ENCODE measurements around the gene MBD1. TPM values are rescaled to one million over a fixed set of nuclear protein-coding genes. Genes with fewer than 3 reads are reported as not detected.
"Not testable (repeated sequence)": the region's sequence is repeated elsewhere in the genome, so short reads cannot be mapped to it uniquely, and the experiment has no call there.

MBD1 gene
- total RNA-seq, 1 experiment from 2014 or later, result 58.1 TPM

- WGBS (ENCODE audit: extremely low coverage, insufficient read length, low lambda C conversion rate), result no CpG with 5 or more reads among the region's 10 CpGs
- H3K36me3 Mint-ChIP-seq (ENCODE audit: insufficient read depth in 1 of 3, low read depth in 3 of 3), result no peaks in the 10 kb centered on the region
- no peak overlapping the region for H3K4me2 ChIP-seq (ENCODE audit: insufficient read depth, insufficient read length, low read length)
- H3K9me3 Mint-ChIP-seq, result peaks cover 3% of the 10 kb centered on the region in 2 experiments; a peak in 4 of 5 replicates
- no peak overlapping the region for H3K14ac ChIP-seq (ENCODE audit: insufficient read depth, low read length)
- H4K91ac ChIP-seq (ENCODE audit: insufficient read length, low read depth, low read length), result no peak overlapping the region
- H3K9me3 ChIP-seq (ENCODE audit: control insufficient read depth, low read depth, low read length), result no peaks in the 10 kb centered on the region
- H2BK12ac ChIP-seq (ENCODE audit: insufficient read length, low read depth, low read length), result no peak overlapping the region
- H3K79me2 ChIP-seq (ENCODE audit: insufficient read depth, low read length), result no peaks in the 10 kb centered on the region
- TF ChIP-seq, protein P1, sequence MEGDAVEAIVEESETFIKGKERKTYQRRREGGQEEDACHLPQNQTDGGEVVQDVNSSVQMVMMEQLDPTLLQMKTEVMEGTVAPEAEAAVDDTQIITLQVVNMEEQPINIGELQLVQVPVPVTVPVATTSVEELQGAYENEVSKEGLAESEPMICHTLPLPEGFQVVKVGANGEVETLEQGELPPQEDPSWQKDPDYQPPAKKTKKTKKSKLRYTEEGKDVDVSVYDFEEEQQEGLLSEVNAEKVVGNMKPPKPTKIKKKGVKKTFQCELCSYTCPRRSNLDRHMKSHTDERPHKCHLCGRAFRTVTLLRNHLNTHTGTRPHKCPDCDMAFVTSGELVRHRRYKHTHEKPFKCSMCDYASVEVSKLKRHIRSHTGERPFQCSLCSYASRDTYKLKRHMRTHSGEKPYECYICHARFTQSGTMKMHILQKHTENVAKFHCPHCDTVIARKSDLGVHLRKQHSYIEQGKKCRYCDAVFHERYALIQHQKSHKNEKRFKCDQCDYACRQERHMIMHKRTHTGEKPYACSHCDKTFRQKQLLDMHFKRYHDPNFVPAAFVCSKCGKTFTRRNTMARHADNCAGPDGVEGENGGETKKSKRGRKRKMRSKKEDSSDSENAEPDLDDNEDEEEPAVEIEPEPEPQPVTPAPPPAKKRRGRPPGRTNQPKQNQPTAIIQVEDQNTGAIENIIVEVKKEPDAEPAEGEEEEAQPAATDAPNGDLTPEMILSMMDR (conservative IDR thresholded peaks at IDR 0.05), result no peak
- no peak overlapping the region for H3K9ac ChIP-seq (ENCODE audit: extremely low read depth, insufficient read length, low read length)
- H3K27ac ChIP-seq (ENCODE audit: insufficient read length, low read depth, low read length), result no peak overlapping the region
- H2AFZ ChIP-seq (ENCODE audit: low read length), result no peak overlapping the region
- DNase-seq, result no peak
- no peak overlapping the region for H2BK15ac ChIP-seq (ENCODE audit: low read depth, low read length)
- H3K4me3 Mint-ChIP-seq, result no peak overlapping the region
- peaks cover 59% of the 10 kb centered on the region for H3K27me3 Mint-ChIP-seq (ENCODE audit: low read depth)
- no peak overlapping the region for H3K23ac ChIP-seq (ENCODE audit: insufficient read length, low read depth, low read length)
- no peak overlapping the region for H2BK120ac ChIP-seq (ENCODE audit: low read depth, low read length, poor library complexity, severe bottlenecking)
- no peak overlapping the region for H3K4ac ChIP-seq (ENCODE audit: low read depth, low read length)
- no peak overlapping the region for H3K27ac Mint-ChIP-seq
- H2AK5ac ChIP-seq (ENCODE audit: insufficient read length, low read length), result no peak overlapping the region
- H3K18ac ChIP-seq (ENCODE audit: insufficient read length, low read depth, low read length), result no peak overlapping the region
- no peak overlapping the region for H3K56ac ChIP-seq (ENCODE audit: insufficient read length, low read depth, low read length)
- no peak overlapping the region for H2BK5ac ChIP-seq (ENCODE audit: insufficient read length, low read length)
- no peaks in the 10 kb centered on the region for H3K4me1 ChIP-seq (ENCODE audit: insufficient read depth, low read length)
- H2BK20ac ChIP-seq (ENCODE audit: low read depth, low read length, poor library complexity, severe bottlenecking), result no peak overlapping the region
- H3K23me2 ChIP-seq (ENCODE audit: insufficient read length, low read depth, low read length, poor library complexity, severe bottlenecking), result no peaks in the 10 kb centered on the region
- no peaks in the 10 kb centered on the region; the same call in 1 of the 2 replicates for H3K27me3 ChIP-seq (ENCODE audit: insufficient read depth, low read length)
- no peak overlapping the region for H4K5ac ChIP-seq (ENCODE audit: insufficient read length, low read depth, low read length)
- no peak overlapping the region for H3T11ph ChIP-seq (ENCODE audit: low read length)
- H4K20me1 ChIP-seq (ENCODE audit: control insufficient read depth, insufficient read depth, insufficient read length), result no peaks in the 10 kb centered on the region
- no peaks in the 10 kb centered on the region for H3K79me1 ChIP-seq (ENCODE audit: insufficient read depth, low read depth, low read length, poor library complexity, severe bottlenecking)
- H3K4me1 Mint-ChIP-seq, result peaks cover 4 to 6% of the 10 kb centered on the region in 2 experiments; a peak in 3 of 4 replicates
- H4K8ac ChIP-seq (replicated peaks; ENCODE audit: insufficient read length, low read depth, low read length), result no peak overlapping the region
Observed at GRCh38 chr18:50310080-50310479, 28.8 kb upstream of the MBD1 start.

GRCh38 chr18:50308851-50309250, 27.5 kb upstream of the MBD1 start:
- H3K4me1 ChIP-seq (ENCODE audit: insufficient read depth, low read length); DNase-seq; H2BK5ac ChIP-seq (ENCODE audit: insufficient read length, low read length); H3K27me3 ChIP-seq (ENCODE audit: insufficient read depth, low read length); H3K4me1 Mint-ChIP-seq; H4K20me1 ChIP-seq (ENCODE audit: control insufficient read depth, insufficient read depth, insufficient read length); H3T11ph ChIP-seq (ENCODE audit: low read length); H3K4me2 ChIP-seq (ENCODE audit: insufficient read depth, insufficient read length, low read length); H2BK120ac ChIP-seq (ENCODE audit: low read depth, low read length, poor library complexity, severe bottlenecking); H3K9me3 ChIP-seq (ENCODE audit: control insufficient read depth, low read depth, low read length); H3K9ac ChIP-seq (ENCODE audit: extremely low read depth, insufficient read length, low read length); H3K9me3 Mint-ChIP-seq; H2BK12ac ChIP-seq (ENCODE audit: insufficient read length, low read depth, low read length); H3K56ac ChIP-seq (ENCODE audit: insufficient read length, low read depth, low read length); H3K27ac Mint-ChIP-seq; H4K91ac ChIP-seq (ENCODE audit: insufficient read length, low read depth, low read length); H3K23ac ChIP-seq (ENCODE audit: insufficient read length, low read depth, low read length); H2AFZ ChIP-seq (ENCODE audit: low read length); H3K79me2 ChIP-seq (ENCODE audit: insufficient read depth, low read length); H2BK15ac ChIP-seq (ENCODE audit: low read depth, low read length); H4K8ac ChIP-seq (replicated peaks; ENCODE audit: insufficient read length, low read depth, low read length); H3K4ac ChIP-seq (ENCODE audit: low read depth, low read length); H3K4me3 Mint-ChIP-seq; H3K18ac ChIP-seq (ENCODE audit: insufficient read length, low read depth, low read length); H3K23me2 ChIP-seq (ENCODE audit: insufficient read length, low read depth, low read length, poor library complexity, severe bottlenecking); H3K14ac ChIP-seq (ENCODE audit: insufficient read depth, low read length); H3K27ac ChIP-seq (ENCODE audit: insufficient read length, low read depth, low read length); H3K79me1 ChIP-seq (ENCODE audit: insufficient read depth, low read depth, low read length, poor library complexity, severe bottlenecking); H4K5ac ChIP-seq (ENCODE audit: insufficient read length, low read depth, low read length); H3K36me3 Mint-ChIP-seq (ENCODE audit: insufficient read depth in 1 of 3, low read depth in 3 of 3); H2AK5ac ChIP-seq (ENCODE audit: insufficient read length, low read length); H2BK20ac ChIP-seq (ENCODE audit: low read depth, low read length, poor library complexity, severe bottlenecking): not testable (repeated sequence)
- WGBS (ENCODE audit: extremely low coverage, insufficient read length, low lambda C conversion rate), result no CpG with 5 or more reads among the region's 5 CpGs
- peaks cover 61% of the 10 kb centered on the region for H3K27me3 Mint-ChIP-seq (ENCODE audit: low read depth)
